GM19099 (cell line): ENCODE results near the gene TMEM233.

Experiments
- POLR2A ChIP-seq: IDR thresholded peaks from 3 replicates; pipeline ENCODE4 v1.6.1; 2011; ENCODE audit warnings: low read depth; ENCODE audit not compliant: insufficient read length; ENCODE audit errors: extremely low read depth

The TMEM233 gene

DNA sequence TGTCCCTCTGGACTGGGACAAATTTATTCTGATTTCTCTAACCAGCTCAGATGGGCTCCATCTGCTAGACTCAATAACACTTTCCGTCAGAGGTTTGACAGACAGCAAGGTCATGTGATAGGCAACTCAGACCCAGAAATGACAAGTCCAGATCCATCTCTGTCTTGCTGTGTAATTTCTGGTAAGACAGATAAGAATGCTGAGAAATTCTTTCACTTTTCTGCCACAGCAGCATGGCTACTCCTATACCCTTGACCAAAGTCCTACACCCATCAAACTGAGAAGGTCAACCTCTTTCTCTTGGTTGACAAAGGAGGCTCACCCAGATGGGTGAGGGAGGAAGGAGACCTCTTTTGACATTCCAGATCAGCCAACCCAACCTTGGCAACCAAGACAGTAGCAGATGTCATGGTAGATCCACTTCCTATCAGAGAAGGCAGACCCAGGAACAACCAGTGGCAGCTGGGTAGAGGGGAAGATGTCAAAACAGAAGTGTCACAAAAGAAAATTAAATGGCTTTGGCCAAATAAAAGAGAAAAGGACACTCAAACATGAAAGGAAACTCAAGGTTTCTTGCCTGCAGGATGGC, 37.5 kb downstream of the TMEM233 start:
- no peak for TF ChIP-seq POLR2A

DNA sequence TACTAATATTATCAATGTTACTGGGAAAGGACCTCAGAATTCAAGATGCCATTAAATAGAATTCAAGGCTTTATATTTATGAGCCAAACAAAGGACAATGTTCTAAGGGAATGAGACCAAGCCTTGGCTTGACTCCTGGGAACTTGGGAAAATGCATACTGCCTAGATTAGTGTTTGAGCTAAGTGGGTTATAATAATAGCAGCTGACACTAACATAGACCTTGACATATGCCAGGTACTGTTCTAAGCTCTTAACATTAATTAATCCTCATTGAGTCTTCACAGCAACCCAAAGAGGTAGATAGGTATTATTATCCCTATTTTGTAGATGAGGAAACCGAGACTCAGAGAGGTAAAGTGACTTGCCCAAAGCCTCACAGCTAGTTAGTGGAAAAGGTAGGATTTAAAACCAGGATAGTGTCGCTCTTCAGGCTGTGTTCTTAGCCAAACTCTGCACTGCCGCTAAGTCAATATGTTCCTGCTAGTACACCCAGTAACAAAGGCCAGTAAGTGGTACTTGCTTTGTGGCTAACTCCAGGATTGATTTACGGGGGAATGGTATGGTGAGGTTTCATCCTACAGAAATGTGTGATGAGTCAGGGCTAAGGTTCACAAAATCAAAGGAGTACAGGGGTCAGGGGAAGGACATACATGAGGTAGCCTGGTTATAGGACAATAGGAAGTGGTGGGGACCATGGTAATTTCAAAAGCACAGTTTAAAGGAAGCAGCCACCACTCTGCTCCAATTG, 38.5 kb downstream of the TMEM233 start:
- no peak for TF ChIP-seq POLR2A

DNA sequence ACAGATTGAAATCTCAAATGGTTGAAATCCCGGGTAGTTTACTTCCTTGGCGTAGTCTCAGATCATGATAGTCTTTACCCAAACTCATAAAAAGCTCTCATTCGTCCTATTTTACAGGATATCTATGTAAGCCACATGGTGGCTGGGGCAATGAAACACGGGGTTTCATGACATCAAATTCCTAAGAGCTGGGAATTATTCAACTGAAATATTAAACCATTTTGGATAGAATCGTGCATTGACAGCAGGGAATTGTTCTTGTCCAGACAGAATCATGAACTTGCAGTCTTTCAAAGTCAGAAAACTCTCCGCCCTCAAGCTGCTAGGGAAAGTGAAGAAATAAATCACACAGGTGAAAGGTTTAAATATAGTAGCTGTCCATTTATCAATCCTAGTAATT, 41.2 kb downstream of the TMEM233 start:
- no peak for TF ChIP-seq POLR2A

DNA sequence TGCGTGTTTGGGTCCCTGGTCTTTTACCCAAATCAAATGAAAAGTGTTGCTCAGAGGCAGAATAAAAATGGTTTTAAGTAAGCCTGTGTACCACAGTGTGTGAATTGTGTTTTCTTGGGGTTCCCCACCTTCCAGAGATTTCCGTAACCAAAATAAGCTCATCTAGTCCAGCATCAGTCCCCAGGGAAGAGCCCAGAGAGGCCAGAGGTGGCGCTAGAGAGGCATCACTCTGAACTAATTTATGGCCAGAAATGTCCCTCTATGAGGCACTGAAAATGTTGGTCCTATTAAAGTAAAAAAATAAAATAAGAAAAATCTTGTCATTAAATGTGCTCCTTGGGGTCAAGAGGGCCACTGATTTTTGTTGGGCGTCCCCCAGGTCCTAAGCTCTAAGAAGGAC, 49.4 kb downstream of the TMEM233 start:
- TF ChIP-seq POLR2A, result no peak

DNA sequence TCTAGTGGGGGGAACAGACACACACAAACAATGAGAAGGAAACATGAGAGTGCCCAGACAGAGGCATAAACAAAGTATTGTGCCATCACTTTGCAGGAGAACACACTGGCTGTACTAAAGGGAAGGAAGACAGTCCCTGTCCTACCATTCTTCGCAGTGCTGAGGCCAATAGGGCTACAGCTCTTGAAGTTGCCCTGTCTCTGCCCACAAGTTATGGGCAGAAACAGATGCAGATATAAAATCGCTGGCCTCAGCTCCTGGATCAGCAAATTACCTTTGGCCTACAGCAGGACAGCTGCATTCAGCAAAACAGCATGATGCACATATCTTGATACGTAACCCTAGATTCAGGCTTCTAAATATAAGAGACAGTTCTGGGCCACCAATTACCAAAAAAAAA, 51.4 kb downstream of the TMEM233 start:
- no peak for TF ChIP-seq POLR2A

DNA sequence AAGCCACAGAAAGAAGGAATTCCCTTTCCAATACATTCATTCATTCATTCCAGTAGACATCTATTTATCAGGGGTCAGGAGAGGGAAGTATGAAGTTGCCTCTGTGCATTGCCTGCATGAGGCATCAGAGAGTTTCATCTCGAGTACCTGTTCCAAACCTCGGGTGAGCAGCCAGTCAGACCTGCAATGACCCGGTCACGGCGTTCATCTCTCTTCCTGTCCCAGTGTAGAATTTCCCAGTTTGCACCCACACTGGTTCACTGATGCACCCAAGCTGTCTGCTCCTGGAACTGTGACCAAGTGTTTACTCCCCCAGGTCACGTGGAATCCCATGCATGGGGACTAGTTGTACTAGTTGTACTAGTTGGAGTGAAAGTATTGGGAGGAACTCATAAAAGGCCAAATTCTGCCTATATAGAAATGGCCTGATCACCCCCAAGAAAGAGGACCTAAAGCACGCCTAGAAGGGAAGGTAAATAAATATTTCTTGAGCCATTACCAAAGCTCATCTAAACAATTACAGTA, 52.0 kb downstream of the TMEM233 start:
- no peak for TF ChIP-seq POLR2A

DNA sequence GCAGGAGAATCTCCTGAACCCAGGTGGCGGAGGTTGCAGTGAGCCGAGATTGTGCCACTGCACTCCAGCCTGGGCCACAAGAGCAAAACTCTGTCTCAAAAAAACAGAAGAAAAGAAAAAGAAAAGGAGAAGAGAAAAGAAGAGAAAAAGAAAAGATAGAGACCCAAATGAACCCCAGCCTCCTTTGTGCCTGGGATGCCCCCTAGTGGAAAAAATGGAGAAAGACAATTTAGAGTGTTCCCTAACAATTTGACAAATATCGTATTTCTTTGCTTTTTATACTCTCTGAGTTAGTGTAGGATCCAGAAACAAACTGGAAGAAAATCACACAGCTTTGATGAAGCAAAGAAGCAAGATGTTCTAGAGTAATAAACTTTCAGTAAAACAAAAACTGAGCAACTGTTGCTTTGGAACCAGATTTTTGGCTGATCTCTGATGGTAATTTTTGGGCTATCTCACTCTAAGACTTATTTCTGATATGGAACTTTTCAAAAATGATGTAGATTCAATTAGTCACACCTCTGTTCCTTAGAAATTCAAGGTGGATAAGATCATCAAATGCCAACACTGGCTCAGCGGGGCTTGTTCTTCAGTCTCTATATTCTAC, 55.7 kb downstream of the TMEM233 start:
- no peak for TF ChIP-seq POLR2A

DNA sequence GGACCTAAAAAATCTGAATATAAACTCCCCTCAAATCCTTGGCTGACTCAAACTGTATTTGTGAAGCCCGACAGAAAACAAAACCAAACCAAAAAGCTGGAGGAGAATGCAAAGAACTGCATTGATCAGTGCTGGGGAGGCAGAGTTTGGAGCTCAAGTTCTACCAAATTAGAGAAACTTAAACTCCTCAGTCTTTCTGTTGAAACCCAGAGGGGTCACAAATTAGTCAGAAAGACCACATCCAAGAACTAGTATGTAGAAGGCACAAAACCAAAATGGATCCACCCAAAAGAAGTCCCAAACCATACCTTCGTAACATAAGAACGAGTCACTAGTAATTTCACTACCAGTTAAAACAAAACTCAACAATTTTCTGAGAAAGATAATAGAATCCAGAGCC, 59.1 kb downstream of the TMEM233 start:
- no peak for TF ChIP-seq POLR2A

DNA sequence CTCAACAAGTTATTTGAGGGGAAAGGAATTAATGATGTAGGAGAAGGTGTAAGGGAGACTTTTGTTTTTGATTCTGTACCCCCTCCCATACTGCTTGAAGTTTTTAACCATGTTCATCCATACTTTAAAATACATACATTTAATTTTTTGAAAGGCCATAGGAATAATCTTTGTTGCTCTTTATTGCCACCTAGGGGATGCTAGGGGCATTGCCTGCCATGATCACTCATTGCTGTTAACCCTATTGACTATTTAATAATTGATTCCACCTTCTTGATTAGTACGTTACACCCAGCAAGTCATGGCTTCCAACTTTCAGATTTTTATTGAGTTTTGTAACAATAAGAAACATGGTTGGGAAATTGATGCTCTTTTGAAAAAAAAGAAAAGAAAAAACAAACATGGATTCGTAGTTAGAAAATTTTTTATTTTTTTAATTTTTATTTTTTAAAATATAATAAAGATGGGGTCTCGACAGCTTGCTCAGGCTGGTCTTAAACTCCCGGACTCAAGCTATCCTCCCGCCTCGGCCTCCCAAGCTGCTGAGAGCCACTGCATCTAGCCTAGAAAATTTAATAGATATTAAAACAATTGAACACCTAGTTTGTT, 65.8 kb downstream of the TMEM233 start:
- TF ChIP-seq POLR2A, result no peak

DNA sequence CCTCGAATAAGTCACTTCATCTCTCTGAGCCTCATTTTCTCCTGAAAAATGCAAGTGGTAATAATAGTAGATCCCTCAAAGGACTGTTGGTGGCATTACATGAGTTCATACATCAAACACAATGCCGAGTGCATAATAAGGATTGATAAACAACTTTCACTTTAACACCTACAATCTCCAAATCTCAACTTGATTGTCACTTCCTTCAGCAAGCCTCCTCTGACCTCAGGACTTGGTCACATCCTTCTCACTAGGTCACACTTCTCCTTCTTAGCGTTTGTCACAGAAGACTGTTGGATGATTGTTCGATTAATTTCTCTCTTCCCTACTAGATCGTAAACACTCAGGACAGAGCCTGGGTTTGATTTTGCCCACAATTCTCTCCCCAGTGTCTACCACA, 66.5 kb downstream of the TMEM233 start:
- no peak for TF ChIP-seq POLR2A

DNA sequence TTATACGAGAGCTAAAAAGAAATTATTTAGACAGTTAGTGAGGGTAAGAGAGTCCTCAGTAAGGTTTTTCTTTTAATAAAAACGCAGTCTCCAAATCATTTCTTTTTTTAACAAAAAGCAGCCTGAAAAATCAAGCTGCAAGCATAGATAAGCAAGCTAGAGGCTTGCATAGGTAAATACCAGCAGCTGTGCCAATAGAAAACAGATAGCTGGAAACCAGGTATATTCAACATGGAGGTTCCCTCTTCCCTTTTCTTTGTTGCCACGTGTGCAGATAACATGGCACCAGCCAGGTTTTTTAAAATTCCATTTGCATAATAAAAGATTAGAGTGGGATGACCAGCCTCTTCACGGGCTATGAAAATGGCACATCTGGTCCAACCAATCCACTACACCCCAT, 68.3 kb downstream of the TMEM233 start:
- TF ChIP-seq POLR2A, result no peak

DNA sequence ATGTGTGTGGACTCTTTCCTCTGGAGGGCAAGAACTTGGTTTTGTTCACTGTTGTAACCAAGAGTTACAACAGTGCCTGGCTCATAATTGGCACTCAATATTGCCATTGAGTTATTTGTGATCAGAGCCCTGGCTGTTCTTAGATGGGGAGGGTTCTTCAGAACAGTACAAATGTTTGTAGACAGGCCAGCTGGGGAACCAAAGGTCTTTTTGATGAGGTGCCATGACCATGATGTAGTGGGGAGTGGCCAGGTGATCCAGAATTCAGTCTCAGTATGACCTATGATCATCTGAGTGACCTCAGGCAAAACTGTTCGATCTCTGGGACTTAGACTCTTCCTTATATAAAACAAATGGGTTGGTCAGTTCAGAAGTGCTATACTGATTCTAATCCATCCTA, 71.1 kb downstream of the TMEM233 start:
- no peak for TF ChIP-seq POLR2A

DNA sequence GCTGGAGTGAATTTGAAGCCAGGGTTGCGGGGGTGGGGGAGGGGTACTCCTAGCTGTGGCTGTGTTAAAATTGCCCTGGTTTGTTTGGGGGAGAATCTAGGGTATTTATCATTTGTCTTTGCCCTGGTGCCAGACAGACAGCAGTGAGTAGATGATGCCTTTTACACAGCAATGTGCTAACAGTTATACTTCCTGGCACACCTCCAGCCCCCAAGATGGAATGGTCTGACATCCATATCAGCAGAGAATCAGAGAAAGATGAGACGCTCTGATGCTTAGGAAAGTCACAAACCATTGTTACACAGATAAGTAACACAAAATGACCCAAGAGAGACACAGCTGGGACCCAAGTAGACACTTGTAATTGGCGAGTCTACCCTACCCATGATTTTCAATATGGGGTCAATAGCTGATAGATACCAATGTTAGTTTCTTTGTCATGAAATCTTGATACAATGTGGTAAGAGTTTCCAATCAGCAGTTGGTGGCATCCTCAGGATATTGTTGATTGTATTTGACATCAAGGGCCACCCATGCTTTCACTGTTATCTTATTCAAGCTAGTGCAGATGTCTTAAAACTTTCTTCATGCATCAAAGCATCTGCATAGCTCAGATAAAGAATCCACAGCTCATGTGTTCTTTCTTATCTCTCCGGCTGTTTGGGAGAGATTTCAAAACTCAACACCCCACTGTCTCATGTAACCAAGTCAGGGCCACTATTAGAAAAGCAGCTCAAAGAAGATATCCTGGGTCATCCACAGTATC, 71.8 kb downstream of the TMEM233 start:
- TF ChIP-seq POLR2A, result no peak

DNA sequence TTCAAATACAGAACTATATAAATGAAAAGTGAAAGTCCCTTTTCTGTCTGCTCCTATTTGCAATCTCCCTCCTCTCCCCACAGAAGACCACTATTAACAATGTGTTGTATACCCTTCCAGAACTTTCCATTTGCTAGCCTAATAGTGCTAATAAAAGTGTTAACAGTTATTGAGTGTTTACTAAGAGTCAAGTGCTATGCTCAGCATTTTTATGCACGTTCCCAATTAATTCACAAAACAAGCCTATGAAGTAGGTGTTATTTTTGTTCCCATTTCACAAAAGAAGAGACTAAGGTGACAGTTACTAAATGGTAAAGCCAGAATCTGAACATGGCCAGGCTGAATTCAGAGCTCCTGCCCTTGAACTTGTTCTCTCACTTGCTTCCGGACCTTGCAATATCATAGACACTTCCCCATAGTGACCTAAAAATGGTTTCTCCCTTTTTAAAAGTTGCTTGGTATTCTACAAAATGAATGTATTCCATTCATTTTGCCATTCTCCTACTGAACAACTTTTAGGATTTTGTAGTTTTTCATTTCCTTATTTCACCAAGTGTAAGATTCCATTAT, 72.7 kb downstream of the TMEM233 start:
- TF ChIP-seq POLR2A, result no peak
